LHCN-M2 (cell line): Measurements from ENCODE around the gene STK17B. TPM values are rescaled to one million over a fixed set of nuclear protein-coding genes. Genes with fewer than 3 reads are reported as not detected.

Experiments
- DNase-seq: peaks from one replicate; pipeline ENCODE4 v3.0.0-alpha.2; 2012; ENCODE audit warnings: low read depth
- total RNA-seq: library from RNA; depleted of rRNA; stranded (reverse); fragments of >200 nt; gene quantifications from 2 replicates; pipeline ENCODE4 v1.2.3, GENCODE V29; 2014

The STK17B gene
- total RNA-seq, 1 experiment from 2014 or later, result 126 TPM

GRCh38 chr2:196184921-196185320 lies 13.5 kb upstream of the STK17B start:
- DNase-seq, result no peak

DNA sequence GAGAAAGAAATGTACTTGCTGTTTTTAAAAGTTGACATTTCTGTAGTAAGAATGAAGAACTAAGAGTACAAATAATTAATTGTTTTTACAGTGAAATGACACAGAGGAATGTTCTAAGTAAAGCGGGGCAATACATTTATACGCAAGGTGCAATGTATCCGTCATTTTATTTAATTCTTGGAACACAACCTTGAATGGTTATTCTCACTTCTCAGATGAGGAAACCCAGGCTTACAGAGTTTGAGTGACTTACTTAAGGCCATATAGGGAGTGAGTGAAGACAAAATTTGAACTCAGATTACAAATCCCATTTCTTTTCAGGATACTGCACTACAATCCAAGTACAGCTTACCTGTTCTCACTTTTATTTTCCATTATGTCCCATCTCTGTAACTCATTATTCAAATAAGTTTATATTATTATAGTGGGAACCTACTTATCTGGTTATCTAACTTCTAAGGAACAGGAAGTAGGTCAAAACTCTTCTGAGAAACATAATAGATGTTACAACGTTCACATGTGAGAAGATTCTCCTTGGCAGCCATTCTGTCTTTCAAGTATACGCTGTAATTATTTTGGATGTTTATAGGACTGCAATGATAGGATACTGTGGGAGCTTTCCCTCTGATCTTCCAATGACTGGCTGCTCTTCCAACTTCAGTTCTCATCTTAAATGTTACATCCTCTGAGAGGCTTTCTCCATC lies 12.3 kb upstream of the STK17B start:
- no peak for DNase-seq

DNA sequence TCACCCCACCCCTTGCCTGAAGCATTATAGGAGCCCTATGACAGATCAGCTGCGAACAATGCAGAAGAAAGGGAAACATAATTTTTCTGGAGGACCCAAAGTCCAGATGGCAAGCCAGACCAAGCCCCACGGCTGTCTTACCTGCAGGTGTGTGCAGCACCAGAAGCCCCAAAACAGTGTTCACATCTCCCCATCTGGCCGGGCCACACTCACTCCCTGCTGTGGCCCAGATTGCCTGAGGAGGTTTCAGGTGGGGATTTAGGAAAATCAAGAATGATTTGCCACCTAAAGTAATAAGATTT lies 11.7 kb upstream of the STK17B start:
- DNase-seq, result no peak

- no peak for DNase-seq
Measured at GRCh38 chr2:196182439-196183171, 11.2 kb upstream of the STK17B start.

GRCh38 chr2:196181484-196181883 lies 10.1 kb upstream of the STK17B start:
- DNase-seq, result no peak

GRCh38 chr2:196177124-196177523 lies 5.7 kb upstream of the STK17B start:
- DNase-seq, result no peak

GRCh38 chr2:196176142-196176738 lies 4.9 kb upstream of the STK17B start:
- DNase-seq, result no peak

- DNase-seq, result no peak
Measured at GRCh38 chr2:196174404-196174803, 3.0 kb upstream of the STK17B start.

DNA sequence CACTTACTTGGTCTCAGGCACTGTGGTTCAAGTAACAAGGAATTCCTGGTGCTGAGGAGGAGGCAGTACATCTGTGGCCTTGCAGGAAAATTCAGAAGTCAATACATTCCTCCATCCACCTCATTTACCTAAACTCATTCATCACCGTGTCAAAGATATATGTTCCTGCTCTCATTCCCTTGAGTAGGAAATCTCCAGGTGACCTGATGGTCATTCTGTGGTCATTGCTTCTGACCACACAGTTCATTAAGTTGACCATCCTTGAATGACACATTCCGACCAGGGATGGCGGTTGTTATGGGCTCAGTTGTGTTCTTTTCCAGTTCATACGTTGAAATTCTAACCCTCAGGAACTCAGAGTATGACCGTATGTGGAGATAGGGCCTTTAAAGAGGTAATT lies 2.1 kb upstream of the STK17B start:
- DNase-seq, result no peak

GRCh38 chr2:196172951-196173350 lies 1.6 kb upstream of the STK17B start:
- no peak for DNase-seq

- DNase-seq, result no peak
Measured at GRCh38 chr2:196171946-196172345, 568 bp upstream of the STK17B start.

DNA sequence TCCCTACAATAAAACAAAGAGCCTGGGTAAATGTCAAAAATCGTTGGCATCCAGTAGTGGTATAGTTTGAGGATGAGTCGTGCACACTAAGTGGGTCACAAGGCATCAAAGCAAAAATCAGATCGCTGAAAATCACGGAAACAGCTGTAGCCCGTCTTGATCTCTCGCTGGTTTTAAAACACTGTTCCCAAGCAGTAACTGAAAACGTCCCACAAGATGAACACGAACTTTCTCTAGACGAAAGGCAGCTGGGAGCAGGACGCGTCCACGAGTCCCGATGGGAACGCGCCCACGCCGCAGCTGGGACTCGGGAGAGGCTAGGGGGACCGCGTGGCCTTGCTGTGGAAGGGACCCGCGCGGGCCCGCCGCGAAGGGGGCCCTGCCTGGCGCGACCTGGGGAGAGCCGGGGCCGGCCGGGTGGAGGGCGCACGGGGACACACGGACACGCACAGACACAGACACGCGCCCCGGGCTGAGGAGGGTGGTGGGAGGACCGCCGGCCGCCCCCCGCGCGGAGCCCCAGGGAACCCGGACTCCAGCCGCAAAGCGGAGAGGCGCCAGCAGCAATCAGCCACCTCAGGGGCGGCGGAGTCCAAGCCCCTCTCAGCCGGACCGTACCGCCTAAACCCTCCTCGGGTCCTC lies 651 bp downstream of the STK17B start:
- peak; percentile 70 for DNase-seq

DNA sequence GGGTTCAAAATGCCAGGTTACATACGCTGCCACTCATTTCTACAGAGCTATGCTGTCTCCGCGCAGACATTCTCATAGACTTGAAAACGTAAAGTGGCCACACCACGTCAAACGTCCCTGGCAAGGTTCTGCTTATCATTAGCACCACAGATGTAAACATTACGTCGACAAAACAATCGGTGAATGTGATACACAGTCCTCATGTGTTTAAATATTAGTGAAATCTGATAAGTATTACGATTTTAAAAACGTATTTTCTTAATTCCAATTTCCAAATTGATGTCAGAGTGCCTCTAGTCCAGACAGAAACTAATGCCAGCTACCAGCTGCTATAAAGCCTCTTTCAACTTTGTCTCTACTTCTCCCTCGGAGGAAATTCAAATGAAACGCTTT lies 1.2 kb downstream of the STK17B start:
- peak; percentile 69 for DNase-seq

- no peak for DNase-seq
Measured at GRCh38 chr2:196169516-196169915, 1.9 kb downstream of the STK17B start.

DNA sequence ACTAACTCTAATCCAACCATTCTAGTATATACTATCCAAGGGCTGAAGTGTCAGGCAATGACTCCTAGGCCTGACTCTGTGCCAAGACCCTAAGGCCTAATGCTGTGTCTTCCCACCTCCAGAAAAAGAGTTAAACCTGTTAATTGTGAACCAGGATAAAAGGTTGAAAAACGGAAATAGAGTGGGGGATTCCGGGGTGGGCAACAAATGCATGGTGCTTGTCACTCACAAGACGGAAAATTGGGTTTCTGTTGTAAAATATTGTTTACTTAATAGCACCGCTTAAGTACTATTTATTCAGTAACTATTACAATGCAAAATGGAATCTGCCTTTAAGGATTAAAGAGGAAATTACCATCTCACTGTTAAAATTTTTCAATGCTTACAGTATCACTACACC lies 3.2 kb downstream of the STK17B start:
- DNase-seq, result peak; percentile 71

GRCh38 chr2:196167666-196168065 lies 3.7 kb downstream of the STK17B start:
- DNase-seq, result no peak

- DNase-seq, result peak; percentile 83
Measured at GRCh38 chr2:196166876-196167275, 4.5 kb downstream of the STK17B start.

- no peak for DNase-seq
Measured at GRCh38 chr2:196165016-196165415, 6.4 kb downstream of the STK17B start.

DNA sequence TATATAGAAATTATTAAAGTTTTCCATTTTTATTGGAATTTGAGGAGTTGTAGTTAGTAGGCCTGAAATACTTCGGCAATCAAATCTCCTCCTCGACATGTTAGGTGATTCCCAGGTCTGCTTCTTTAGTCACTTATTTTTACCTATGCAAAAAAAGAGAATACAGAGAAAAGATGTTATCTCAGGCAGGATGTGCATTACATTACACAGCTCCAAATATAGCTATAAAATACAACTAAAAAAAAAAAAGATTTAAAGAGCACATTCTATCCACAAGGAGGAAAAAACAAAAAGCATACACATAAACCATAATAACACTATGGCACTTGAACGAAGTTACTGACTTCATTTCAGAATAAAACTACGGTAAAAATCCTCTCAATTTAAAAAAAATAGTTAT lies 8.1 kb downstream of the STK17B start:
- DNase-seq, result no peak

GRCh38 chr2:196162586-196163175 lies 8.7 kb downstream of the STK17B start:
- no peak for DNase-seq

DNA sequence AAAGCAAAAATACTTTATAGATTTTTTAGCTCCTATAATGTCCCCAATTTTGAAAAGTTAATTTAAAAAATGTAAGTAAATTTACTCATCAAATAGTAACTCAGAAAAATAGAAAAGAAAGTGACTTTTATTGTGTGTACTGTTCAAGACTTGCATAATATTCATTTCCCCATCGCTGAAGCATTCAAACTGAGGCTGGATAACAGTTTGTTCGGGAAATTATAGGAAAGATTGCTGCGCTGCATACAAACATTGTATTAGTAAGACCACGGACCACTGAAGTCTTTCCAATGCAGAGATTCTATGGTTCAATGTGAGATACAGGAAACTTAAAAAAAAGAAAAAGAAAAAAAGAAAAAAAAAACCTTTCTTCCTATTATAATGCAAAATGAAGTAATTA lies 10.4 kb downstream of the STK17B start:
- DNase-seq, result no peak

DNA sequence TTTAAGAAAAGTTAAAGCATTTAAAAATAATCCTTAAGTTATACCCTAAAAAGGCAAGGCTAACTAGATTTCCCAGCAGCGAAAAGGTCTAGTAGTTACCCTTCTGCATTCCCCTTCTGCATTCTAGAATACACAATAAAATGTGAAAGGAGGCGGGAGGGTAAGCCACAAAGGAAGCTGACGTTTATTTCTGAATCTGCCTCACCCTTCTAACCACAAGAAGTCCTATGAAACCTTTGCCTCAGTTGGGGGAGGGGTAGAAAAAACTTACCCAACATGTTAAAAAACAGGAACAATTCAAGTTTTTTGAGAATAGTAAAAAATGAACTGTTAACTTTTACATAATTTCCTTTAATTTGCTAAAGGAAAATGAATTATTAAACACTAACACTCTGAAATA lies 11.3 kb downstream of the STK17B start:
- DNase-seq, result peak; percentile 92
